ENCODE measurements around the gene DNAH14. TPM values are rescaled to one million over a fixed set of nuclear protein-coding genes. Genes with fewer than 3 reads are reported as not detected.

DNAH14 gene
- total RNA-seq, 1 experiment from 2014 or later = 33.2 TPM

- no peak for TF ChIP-seq JUND (IDR thresholded peaks at IDR 0.05)
- no peak for TF ChIP-seq EZH2phosphoT487 (IDR thresholded peaks at IDR 0.05; ENCODE audit: borderline replicate concordance)
- no peak for TF ChIP-seq YY1 (IDR thresholded peaks at IDR 0.05; ENCODE audit: extremely low read depth, insufficient replicate concordance, low read depth, low read length)
- no peak for TF ChIP-seq POLR2A (IDR thresholded peaks at IDR 0.05; ENCODE audit: borderline replicate concordance, extremely low read depth, insufficient read depth, insufficient read length)
- TF ChIP-seq CEBPB (IDR thresholded peaks at IDR 0.05; ENCODE audit: low read depth) = no peak
- TF ChIP-seq REST (IDR thresholded peaks at IDR 0.05; ENCODE audit: low read depth) = no peak
- TF ChIP-seq, protein P1, sequence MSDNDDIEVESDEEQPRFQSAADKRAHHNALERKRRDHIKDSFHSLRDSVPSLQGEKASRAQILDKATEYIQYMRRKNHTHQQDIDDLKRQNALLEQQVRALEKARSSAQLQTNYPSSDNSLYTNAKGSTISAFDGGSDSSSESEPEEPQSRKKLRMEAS (IDR thresholded peaks at IDR 0.05) = no peak
- Histone ChIP-seq H3K36me3 (ENCODE audit: control insufficient read depth in 1 of 2, insufficient read depth in 2 of 2, low read length in 2 of 2) (no peaks in the 10 kb centered on the region), H3K9me2 (ENCODE audit: insufficient read depth) (no peaks in the 10 kb centered on the region), H3K9me3 (ENCODE audit: control insufficient read depth in 1 of 2, insufficient read depth in 1 of 2, low read depth in 1 of 2, low read length in 2 of 2) (no peaks in the 10 kb centered on the region), H3K27ac (ENCODE audit: low read depth, low read length) (no peak overlapping the region), H3K27me3 (ENCODE audit: insufficient read depth, low read length) (no peaks in the 10 kb centered on the region), H3K4me1 (ENCODE audit: control insufficient read depth in 1 of 2, insufficient read depth in 2 of 2, low read length in 2 of 2) (no peaks in the 10 kb centered on the region), H3K4me3 (replicated peaks in 1 of 2; ENCODE audit: low read depth in 1 of 2, low read length in 2 of 2) (no peak overlapping the region), H3K79me2 (ENCODE audit: insufficient read depth, low read length) (no peaks in the 10 kb centered on the region), H2AFZ (ENCODE audit: low read depth, low read length, poor library complexity, severe bottlenecking) (no peak overlapping the region), H3K4me2 (ENCODE audit: low read length) (no peak overlapping the region), H4K20me1 (ENCODE audit: insufficient read depth) (no peaks in the 10 kb centered on the region), H3K9ac (ENCODE audit: low read length) (no peak overlapping the region)
- RAD21 ChIA-PET (ENCODE audit: low non-redundant PET in 1 of 2, low total read pairs in 2 of 2, uncharacterized antibody in 2 of 2, unreplicated experiment in 2 of 2) = no interaction called here
- CTCF ChIA-PET = no interaction called here
- no TSS peak for BruUV-seq (replicated peaks)
- ATAC-seq (no peak), DNase-seq (ENCODE audit: low read depth, low spot score) (no peak)
- POLR2A ChIA-PET = no interaction called here
- intact Hi-C loops (cut with micrococcal nuclease) = no loop called here
These were observed 321.0 kb downstream of the DNAH14 start for GRCh38 chr1:225250432-225250831.

- Histone ChIP-seq H4K20me1 (ENCODE audit: insufficient read depth) (no peaks in the 10 kb centered on the region), H3K4me2 (ENCODE audit: low read length) (no peak overlapping the region), H2AFZ (ENCODE audit: low read depth, low read length, poor library complexity, severe bottlenecking) (no peak overlapping the region), H3K27ac (ENCODE audit: low read depth, low read length) (no peak overlapping the region), H3K79me2 (ENCODE audit: insufficient read depth, low read length) (no peaks in the 10 kb centered on the region), H3K36me3 (ENCODE audit: control insufficient read depth in 1 of 2, insufficient read depth in 2 of 2, low read length in 2 of 2) (no peaks in the 10 kb centered on the region), H3K27me3 (ENCODE audit: insufficient read depth, low read length) (no peaks in the 10 kb centered on the region), H3K9ac (ENCODE audit: low read length) (no peak overlapping the region), H3K9me3 (ENCODE audit: control insufficient read depth in 1 of 2, insufficient read depth in 1 of 2, low read depth in 1 of 2, low read length in 2 of 2) (no peaks in the 10 kb centered on the region), H3K4me3 (replicated peaks in 1 of 2; ENCODE audit: low read depth in 1 of 2, low read length in 2 of 2) (no peak overlapping the region), H3K4me1 (ENCODE audit: control insufficient read depth in 1 of 2, insufficient read depth in 2 of 2, low read length in 2 of 2) (no peaks in the 10 kb centered on the region), H3K9me2 (ENCODE audit: insufficient read depth) (no peaks in the 10 kb centered on the region)
- intact Hi-C loops (cut with micrococcal nuclease) = no loop called here
- POLR2A ChIA-PET = no interaction called here
- no peak for ATAC-seq
- RAD21 ChIA-PET (ENCODE audit: low non-redundant PET in 1 of 2, low total read pairs in 2 of 2, uncharacterized antibody in 2 of 2, unreplicated experiment in 2 of 2) = no interaction called here
- DNase-seq (ENCODE audit: low read depth, low spot score) = no peak
- CTCF ChIA-PET = no interaction called here
- no TSS peak for BruUV-seq (replicated peaks)
- TF ChIP-seq EZH2 (IDR thresholded peaks at IDR 0.05) (no peak), TCF7L2 (IDR thresholded peaks at IDR 0.05; ENCODE audit: borderline replicate concordance, extremely low read depth, insufficient read depth, insufficient read length) (no peak), ZBTB33 (IDR thresholded peaks at IDR 0.05; ENCODE audit: extremely low read depth, insufficient replicate concordance, low read length) (no peak), YY1 (IDR thresholded peaks at IDR 0.05; ENCODE audit: extremely low read depth, insufficient replicate concordance, low read depth, low read length) (no peak), SP1 (IDR thresholded peaks at IDR 0.05; ENCODE audit: low read depth) (no peak), FOSL1 (IDR thresholded peaks at IDR 0.05; ENCODE audit: low read depth) (no peak)
- TF ChIP-seq, protein P2, sequence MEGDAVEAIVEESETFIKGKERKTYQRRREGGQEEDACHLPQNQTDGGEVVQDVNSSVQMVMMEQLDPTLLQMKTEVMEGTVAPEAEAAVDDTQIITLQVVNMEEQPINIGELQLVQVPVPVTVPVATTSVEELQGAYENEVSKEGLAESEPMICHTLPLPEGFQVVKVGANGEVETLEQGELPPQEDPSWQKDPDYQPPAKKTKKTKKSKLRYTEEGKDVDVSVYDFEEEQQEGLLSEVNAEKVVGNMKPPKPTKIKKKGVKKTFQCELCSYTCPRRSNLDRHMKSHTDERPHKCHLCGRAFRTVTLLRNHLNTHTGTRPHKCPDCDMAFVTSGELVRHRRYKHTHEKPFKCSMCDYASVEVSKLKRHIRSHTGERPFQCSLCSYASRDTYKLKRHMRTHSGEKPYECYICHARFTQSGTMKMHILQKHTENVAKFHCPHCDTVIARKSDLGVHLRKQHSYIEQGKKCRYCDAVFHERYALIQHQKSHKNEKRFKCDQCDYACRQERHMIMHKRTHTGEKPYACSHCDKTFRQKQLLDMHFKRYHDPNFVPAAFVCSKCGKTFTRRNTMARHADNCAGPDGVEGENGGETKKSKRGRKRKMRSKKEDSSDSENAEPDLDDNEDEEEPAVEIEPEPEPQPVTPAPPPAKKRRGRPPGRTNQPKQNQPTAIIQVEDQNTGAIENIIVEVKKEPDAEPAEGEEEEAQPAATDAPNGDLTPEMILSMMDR (IDR thresholded peaks at IDR 0.05 in 2 of 3, conservative IDR thresholded peaks at IDR 0.05 in 1 of 3; ENCODE audit: borderline replicate concordance in 1 of 3, insufficient read depth in 1 of 3, low read depth in 2 of 3, low read length in 2 of 3) = no peak
These were observed 323.7 kb downstream of the DNAH14 start for GRCh38 chr1:225253173-225253572.
